ENCODE data around the gene MET.
"Not testable (repeated sequence)": the region's sequence is repeated elsewhere in the genome, so short reads cannot be mapped to it uniquely, and the experiment has no call there.

The MET gene

DNA sequence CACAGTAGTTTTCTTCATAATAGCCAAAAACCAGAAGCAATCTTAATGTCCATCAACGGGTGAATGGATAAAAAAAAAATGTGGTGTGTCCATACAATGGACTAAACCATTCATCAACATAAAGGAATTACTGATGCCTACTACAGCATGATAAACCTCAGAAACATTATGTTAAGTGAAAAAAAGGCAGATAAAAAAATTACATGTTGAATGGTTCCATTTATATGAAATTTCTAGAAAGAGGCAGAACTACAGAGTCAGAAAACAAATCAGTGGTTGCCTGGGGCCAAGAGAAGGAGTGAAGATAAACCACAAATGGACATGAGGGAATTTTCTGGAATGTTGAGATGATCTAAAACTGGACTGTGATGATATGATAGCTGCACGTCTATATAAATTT, 115.9 kb downstream of the MET start:
- no peak for DNase-seq

DNA sequence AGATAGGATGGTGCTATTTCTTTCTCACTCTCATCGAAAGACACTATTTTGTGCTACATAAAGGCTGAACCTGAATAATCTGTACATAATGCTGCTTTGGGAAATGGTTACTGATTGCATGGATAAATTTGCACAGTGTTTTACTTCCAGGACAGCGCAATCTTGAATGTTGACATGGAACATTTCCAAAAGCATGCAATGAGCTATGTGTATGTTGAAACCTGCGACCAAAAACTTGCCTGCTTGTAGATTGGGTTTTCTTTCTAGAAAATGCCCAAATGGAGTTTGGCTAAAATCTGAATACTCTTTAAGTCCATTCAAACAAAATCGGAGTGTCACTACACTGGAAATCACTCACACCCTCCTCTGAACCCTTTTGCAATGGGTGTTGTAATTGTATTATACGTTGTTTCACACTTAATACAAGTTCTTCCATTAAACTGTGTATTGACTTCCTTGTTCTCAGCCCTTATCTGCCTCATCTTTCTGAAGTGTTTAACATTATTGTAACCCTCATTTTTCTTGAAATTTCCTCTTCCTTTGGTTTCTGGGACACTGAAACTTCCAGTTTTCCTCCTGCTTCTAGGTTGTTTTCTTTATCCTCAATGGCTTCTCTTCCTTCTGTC, 116.7 kb downstream of the MET start:
- DNase-seq, result no peak

DNA sequence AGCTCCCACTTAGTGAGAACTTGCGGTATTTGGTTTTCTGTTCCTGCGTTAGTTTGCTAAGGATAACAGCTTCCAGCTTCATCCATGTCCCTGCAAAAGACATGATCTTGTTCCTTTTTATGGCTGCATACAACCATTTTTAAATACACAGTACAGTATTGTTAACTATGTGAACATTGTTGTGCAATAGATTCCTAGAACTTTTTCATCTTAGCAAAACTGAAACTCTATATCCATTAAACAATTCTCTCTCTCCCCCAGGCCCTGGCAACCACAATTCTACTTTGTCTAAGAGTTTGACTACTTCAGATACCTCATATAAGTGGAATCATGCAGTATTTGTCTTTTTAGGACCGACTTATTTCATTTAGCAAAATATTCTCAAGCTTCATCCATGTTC, 118.0 kb downstream of the MET start:
- DNase-seq, result no peak

DNA sequence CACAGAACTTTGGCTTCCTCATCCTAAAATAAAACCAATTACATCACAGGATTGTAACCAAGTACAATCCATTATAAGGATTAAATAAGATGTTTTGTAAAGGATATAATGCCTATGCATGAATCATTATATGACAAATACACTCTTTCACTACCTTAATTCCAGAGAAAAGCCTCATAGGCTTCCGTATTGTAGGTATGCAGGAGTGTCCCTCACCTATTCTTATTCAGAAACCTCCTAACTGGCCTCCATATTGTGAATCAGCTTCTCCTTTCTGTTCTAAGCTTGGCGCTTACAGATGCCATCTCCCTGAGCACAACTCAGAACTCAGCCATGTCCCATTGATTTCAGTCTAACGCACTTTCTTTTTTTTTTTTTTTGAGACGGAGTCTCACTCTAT, 120.8 kb downstream of the MET start:
- DNase-seq, result no peak

DNA sequence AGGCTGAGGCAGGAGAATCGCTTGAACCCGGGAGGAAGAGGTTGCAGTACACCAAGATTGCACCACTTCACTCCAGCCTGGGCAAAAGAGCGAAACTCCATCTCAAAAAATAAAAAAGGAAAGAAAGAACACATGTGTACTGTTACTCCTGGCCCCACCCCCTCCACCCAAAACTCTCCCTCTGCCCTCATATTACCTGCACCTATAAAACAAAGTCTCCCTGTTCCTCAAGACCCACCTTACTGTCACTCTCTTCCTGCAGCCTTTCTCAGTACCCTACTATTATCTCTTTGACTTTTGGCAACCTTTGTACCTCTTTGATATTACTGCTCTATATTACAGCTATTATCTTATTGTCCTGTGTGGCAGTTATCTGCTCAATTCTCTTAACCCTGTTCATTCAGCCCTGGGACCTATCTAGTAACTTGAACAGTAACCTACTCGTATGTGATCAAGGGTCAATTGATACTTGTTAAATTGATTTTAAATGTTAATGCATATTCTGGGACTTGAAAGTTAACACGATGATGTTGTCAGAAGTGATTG, 121.9 kb downstream of the MET start:
- no peak for DNase-seq

DNA sequence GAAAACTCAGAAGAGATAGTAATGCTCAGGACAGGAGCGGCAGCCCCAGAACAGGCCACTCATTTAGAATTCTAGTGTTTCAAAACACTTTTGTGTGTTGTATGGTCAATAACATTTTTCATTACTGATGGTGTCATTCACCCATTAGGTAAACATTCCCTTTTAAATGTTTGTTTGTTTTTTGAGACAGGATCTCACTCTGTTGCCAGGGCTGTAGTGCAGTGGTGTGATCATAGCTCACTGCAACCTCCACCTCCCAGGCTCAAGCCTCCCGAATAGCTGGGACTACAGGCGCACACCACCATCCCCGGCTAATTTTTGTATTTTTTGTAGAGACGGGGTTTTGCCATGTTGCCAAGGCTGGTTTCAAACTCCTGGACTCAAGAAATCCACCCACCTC, 124.5 kb downstream of the MET start:
- DNase-seq, result no peak

DNA sequence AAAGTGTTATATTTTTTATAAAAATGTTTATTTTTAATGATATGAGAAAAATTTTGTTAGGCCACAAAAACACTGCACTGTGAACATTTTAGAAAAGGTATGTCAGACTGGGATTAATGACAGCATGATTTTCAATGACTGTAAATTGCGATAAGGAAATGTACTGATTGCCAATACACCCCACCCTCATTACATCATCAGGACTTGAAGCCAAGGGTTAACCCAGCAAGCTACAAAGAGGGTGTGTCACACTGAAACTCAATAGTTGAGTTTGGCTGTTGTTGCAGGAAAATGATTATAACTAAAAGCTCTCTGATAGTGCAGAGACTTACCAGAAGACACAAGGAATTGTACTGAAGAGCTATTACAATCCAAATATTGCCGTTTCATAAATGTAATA, 125.6 kb downstream of the MET start:
- DNase-seq, result no peak

DNA sequence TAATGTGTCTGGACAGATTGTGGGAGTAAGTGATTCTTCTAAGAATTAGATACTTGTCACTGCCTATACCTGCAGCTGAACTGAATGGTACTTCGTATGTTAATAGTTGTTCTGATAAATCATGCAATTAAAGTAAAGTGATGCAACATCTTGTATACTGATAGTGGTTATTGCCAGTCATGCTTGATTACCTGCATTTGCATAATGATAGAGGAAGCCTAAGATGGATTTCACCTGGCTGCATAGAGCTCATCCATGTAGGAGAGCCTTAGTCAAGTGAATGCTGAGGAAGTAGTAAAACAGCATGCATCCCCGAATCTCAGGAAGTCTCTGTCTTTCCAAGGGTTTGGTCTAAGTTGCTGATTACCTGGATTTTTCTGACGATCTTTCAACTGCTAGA, 126.2 kb downstream of the MET start:
- DNase-seq, result no peak

DNA sequence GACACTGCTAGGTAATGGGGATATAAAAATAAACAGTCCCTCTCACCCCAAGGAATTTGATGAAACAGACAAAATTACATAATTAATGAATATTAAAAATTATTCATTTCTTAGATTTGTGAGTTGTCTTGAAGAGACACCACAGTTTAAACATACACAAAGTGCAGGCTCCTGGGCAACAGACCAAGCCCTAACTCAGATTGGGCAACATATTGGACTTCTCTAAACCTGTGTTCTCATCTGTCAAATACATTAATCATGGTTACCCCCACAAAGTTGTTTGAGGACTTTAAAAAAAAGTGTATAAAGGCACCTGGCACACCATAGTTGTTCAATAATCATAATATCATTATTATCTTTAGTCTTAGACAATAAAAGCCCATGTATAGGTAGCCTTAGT, 127.9 kb downstream of the MET start:
- no peak for DNase-seq

DNA sequence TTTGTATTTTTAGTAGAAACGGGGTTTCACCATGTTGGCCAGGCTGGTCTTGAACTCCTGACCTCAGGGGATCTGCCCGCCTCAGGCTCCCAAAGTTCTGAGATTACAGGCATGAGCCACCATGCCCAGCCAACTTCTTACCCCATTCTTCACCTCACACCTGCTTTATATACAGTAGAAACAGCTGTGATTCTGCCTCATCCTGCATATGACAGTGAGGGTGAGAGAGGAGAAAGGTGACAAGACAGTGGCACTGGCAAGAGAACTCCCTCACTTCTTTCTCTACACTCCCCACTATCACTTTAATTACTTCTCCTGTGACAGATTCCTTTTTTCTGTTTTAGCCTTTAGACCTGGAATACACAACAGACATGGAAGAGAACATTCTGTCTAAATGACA, 128.6 kb downstream of the MET start:
- no peak for DNase-seq

DNA sequence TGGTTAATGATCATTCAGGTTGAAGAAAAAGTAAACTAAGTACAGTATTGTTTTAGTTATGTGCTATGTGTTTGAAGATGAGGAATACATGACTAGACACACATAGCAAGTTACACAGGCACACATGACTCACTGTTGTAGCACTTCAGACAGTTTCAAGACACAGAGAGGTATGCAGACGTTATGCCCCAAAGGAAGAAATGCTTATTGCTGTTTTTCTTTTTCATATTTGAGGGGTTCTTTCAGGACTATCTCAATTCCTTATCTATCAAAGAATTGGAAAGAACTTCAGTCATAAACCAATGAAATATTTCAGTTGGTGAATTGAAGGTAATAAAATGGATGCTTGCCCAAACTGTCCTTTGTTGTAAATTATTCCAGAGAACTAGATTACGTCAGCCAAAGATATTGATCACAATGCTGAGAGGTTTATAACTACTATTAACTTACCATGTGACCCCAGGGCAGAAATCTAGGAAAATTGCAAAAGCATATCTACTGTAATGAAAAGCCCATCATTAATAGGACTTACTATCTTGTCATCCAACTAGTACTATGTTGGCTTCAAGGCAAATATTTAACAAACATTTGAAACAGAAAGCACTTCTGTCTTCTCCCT, 129.2 kb downstream of the MET start:
- no peak for DNase-seq

DNA sequence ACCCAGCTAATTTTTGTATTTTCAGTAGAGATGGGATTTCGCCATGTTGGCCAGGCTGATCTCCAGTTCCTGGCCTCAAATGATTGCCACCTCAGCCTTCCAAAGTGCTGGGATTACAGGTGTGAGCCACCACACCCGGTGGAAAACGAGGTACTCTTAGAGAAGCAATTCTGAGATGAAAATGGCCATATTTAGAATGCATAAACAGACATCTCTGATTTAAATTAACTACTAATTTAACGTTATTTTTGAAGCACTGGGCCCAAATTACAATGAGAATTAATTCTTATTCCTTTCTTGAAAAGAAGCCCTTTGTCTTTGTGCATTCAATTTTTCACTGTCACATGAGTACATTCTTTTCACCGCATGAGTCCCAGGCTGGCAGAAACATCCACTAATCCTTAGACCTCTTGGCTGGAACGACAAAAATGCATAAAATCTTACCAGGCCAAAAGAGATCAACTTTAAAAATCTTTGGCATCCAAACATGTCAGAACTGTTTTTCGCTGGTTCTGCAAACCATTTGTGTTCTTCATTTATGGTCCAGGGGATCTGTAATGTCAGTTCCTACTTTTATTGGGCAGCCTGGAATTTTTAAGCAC, 130.2 kb downstream of the MET start:
- no peak for DNase-seq

DNA sequence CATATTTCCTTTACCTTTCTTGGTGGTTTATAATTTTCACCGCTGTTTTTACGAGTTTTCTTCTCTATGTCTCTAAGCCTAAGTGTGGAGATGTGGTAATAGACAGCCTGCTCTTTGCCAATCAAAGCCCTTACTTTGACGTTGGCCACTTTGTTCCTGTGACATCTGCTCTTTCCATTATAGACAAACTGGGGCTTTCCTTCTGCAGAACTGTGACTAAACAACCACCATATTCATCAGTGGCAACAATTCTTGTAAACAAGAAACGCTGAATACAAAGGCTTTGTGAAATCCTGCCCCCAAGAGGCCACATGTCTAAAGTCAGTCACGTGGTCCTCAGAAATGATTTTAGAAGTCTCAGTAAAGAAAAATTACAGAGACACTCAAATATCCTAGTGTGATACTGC, 130.8 kb downstream of the MET start:
- no peak for DNase-seq

DNA sequence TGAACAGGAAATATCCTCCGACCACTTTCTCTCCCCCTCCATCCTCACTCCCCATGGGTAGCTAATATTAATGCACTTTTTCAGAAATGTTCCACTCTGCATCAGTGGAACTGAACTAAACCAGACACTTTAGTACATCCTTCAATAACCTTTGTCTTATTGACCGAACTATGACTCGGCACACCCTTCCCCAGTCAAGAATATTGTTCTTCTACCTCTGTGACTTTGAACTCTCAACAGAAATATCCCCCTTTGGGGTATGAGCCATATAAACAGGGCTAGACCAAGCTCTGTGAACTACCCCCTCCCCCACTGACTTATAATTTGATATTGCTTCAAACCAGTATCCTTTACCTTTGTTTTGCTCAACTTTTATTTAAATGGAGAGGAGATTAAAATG, 132.5 kb downstream of the MET start:
- no peak for DNase-seq

DNA sequence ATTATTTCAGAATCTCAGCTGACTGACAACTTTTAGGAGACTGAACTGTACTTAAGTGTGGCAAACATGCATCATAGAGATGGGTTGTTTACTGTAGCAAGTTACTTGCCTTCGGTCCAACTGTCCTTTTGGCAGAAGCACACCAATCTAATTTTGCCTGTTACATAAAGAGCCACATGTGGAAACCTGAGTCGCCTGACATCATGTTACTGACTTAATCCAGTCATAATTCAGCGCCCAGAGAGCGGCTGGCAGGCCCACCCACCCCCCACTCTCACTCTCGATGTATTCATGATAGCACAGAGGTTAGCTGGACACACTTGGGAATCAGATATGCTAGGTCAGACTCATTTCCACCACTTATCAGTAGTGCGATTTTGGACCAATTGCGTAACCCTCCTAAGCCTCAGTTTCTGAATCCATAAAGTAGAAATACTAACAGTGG, 133.1 kb downstream of the MET start:
- DNase-seq, result no peak

DNA sequence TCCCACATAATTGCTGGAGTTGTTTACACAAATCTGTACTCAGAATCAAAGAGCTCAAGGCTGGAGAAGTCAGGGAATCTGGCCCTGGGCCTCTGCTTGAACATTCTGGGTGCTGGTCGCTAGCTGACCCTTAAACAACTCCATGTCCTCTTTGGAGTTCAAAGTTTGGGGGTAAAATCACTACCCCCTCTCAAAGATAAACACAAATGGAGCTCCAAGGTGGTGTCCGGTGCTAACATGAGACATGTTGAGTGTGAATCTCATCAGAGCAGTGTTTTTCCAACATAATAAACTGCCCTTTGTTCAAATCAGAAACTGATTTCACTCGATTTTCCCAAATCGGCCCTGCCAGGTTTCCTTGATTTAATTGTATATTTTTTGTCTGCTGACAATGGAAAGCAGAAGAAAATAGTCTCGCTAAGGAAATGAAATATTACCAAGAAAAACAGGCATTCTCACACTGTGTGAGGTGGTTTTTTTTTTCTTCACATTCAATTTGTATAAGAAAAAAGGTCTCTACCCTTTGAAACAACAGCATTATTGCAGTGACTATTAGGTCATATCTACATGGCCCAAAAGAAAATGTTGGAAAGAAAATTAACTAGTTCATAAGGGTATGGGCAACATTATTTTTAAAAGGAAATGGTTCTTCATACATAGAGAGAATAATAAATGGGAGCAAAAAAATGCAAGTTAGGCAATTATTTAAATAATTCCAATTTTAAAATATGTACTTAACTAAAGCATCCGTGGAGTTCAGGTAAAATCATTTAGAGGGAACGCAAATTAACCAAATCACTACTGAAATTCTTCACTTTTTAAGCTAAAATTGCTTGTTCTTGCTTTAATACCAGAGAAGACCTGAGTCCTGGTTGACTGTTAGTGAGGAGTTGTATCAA, 134.3 kb downstream of the MET start:
- no peak for DNase-seq

DNA sequence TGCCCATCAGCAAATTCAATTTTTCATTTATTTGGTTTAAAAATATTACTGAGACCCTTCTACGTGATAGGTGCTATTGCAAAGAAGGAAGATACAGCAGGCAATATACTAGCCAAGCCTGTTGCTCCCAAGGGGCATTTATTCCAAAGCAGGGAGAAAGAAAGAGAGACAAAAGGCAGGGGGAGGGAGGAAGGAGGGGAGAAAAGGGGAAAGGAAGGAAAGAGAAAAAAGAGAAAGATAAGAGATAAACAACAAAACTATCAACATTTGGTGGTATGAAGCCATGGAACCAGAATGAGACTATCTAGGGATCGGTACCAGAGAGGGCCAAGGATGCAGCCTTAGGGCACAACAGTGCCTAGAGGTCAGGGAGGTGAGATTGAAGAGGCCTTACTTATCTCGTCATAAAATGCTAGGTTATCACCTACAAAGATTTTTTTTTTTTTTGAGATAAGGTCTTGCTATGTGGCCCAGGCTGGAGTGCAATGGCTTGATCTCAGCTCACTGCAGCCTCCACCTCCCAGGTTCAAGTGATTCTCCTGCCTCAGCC, 135.1 kb downstream of the MET start:
- DNase-seq, result no peak

DNA sequence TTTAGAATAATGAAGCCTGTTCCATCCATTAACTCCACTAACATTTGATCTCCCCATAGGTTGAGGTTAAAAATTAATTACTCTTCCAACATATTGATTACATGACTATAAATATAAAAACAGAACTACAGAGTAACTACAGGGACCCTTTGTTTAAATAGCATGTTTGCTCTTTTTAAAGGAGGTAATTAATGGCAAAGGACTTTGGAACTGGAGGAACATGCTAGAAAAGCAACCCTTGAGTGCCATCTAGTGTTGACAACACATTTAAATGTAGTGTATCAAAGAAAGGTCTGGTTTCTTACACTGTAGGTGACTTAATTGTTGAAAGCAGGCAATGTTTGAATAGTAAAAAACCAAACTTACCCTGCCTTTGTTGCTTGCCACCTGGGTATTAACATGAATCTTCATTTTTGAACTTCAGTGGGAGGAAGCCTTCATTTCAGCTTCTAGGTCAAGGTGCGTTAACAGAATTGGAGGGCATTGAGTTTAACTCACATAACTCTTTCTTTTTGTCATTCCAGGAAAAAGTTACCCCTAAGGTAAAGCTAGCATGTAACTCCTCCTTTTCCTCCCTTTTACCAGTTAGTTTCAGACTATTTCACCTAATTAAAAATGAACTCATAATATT, 137.8 kb downstream of the MET start:
- no peak for DNase-seq

DNA sequence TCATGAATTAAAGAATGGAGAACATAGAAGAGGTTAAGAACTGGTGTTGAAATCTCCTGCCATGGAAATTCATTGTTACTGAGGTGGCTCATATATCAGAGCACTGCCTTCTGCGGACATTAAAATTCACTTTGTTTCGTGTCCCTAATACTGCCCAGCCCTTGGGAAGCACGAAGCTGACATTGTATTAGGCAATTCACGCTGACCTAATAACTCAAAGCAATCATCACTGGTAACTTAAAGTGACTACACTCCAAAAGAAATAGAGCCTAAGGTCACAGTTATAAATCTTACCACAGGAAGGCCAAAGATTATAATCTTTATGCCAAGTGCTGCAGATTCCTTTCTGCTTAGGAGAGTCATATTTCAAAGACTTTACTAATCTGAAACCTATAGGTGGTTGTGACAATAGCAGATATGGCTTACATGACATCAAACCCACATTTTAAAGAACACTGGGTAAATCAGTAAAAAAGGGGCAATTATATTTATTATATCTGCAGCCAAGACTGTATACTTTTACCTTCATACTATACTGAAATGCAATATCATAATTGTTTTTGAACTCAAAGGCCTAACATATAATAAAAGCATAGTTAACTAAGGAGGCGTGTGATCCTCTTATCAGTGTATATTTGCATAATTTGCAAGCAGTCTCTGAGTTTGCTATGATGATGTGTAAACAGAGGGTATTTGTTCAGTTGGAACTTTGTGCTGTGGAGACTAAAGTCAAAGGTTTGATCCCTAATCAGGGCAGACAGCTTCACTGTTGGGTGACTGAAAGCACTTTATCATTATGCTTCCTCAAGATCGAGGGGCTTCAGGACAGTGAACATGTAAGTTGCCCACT, 138.5 kb downstream of the MET start:
- DNase-seq, result no peak

DNA sequence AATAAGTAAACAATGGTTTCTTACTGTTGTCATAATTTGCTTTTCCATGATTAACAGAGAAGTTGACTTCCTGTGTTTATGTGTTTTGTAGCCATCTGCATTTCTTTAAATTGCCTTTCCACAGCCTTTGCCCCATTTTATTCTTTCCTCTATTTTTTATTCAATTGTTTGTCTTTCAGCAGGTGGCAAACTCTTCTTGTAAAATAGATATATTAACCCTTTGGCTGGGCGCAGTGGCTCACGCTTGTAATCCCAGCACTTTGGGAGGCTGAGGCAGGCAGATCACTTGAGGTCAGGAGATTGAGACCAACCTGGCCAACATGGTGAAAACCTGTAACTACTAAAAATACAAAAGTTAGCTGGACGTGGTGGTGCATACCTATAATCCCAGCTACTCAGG, 139.8 kb downstream of the MET start:
- DNase-seq, result no peak

DNA sequence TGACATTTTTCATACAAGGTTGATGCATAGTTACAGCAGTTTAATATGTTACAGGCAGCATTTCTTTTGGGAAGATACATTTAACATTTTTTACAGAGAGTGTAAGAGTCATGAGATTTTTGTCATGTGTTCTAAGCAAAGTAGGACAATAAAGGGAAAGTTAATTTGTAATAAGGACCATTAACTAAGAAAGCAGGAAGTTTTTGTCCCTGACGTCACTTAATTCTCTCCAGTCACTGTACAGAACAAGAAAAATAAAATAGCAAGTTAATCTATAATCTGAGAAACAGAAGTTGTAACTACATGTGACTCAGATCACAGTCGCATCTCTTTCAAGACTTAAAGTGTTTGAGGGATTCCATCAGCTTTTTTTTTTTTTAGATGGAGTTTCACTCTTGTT, 140.9 kb downstream of the MET start:
- DNase-seq, result no peak

DNA sequence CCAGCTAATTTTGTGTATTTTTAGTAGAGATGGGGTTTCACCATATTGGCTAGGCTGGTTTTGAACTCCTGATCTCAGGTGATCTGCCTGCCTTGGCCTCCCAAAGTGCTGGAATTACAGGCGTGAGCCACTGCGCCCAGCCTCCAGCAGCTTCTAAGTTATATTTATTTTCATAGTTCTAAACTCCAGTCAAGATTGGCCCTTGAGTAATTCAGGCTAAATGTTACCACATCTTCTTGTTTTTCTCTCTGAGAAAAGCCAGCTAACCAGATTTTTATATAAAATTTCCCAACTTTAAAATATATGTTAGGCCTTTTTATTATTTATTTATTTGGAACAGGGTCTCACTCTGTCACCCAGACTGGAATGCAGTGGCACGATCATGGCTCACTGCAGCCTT, 141.4 kb downstream of the MET start:
- DNase-seq, result not testable (repeated sequence)
